HG03457 (cell line): Measurements from ENCODE around the gene CDR2L.
A peak's percentile ranks its signal among the peaks of the same experiment; 100 is the strongest.
"Not testable (repeated sequence)": the region's sequence is repeated elsewhere in the genome, so short reads cannot be mapped to it uniquely, and the experiment has no call there.

Source experiments
- ATAC-seq: cut with Tn5 transposase; IDR thresholded peaks from one replicate; pipeline ENCODE4 v1.9.1; 2021; ENCODE audit warnings: moderate number of reproducible peaks; ENCODE audit not compliant: unreplicated experiment

Gene CDR2L

GRCh38 chr17:75034236-75034908, 46.9 kb downstream of the CDR2L start:
- no peak for ATAC-seq

- ATAC-seq = no peak
These were observed 49.3 kb downstream of the CDR2L start for GRCh38 chr17:75036643-75037268.

- ATAC-seq = no peak
These were observed 51.8 kb downstream of the CDR2L start for GRCh38 chr17:75039238-75039637.

GRCh38 chr17:75041656-75042280, 54.3 kb downstream of the CDR2L start:
- ATAC-seq = no peak

- ATAC-seq = not testable (repeated sequence)
These were observed 56.4 kb downstream of the CDR2L start for GRCh38 chr17:75043789-75044188.

GRCh38 chr17:75044716-75045115, 57.3 kb downstream of the CDR2L start:
- no peak for ATAC-seq

- ATAC-seq = not testable (repeated sequence)
These were observed 58.5 kb downstream of the CDR2L start for GRCh38 chr17:75045946-75046406.

GRCh38 chr17:75046407-75047289, 59.2 kb downstream of the CDR2L start, which contains the start of the genes ATP5PD and KCTD2:
ATP5PD (minus strand) TSS chr17:75046969; CDS start chr17:75042650, 4,319 bp downstream.
KCTD2 (plus strand) TSS chr17:75047225; CDS start chr17:75047251, 26 bp downstream.
- peak; percentile 87 for ATAC-seq

GRCh38 chr17:75047398-75048098, 60.1 kb downstream of the CDR2L start:
- ATAC-seq = peak; percentile 15

GRCh38 chr17:75048249-75048878, 60.9 kb downstream of the CDR2L start:
- ATAC-seq = no peak

GRCh38 chr17:75049057-75049456, 61.6 kb downstream of the CDR2L start:
- no peak for ATAC-seq

GRCh38 chr17:75049706-75050105, 62.3 kb downstream of the CDR2L start:
- ATAC-seq = no peak

- ATAC-seq = no peak
These were observed 64.5 kb downstream of the CDR2L start for GRCh38 chr17:75051941-75052340.
